SU-DHL-6 (cell line): ENCODE data around the gene RANBP9.

Source experiments
- EZH2phosphoT487 ChIP-seq: fragments of 200-600 bp; sonication (generic), shearing (Covaris generic); conservative IDR thresholded peaks from 2 replicates; pipeline ENCODE4 v1.6.1; 2018; ENCODE audit warnings: mild to moderate bottlenecking, antibody characterized with exemption, low read length, moderate library complexity, mixed read lengths
- TF ChIP-seq, protein P1 (sequence below): fragments of 200-600 bp; sonication (generic); IDR thresholded peaks from one replicate; pipeline ENCODE4 v1.5.1; 2017; ENCODE audit warnings: antibody characterized with exemption, mild to moderate bottlenecking, low read length, moderate library complexity; ENCODE audit not compliant: insufficient read depth, poor library complexity, severe bottlenecking

DNA sequence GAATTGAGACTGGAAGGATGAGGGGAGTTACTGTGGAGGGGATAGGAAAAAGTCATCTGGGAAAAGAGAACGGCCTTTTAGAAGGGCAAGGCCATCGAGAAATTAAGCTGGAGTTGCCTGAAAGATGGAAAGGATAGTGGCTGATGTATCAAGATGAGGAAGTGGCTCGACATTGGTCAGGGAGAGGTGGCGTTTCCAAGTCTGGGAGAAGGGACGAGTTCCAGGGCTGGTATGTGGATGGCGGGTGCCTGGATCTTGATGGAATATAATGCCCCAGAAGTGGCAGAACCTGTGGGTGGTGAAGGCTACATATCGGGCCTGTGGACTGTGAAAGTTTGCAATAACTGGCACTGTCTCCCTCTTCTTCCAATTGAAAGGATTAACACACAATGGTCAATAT, 139.4 kb downstream of the RANBP9 start:
- TF ChIP-seq, protein P1, sequence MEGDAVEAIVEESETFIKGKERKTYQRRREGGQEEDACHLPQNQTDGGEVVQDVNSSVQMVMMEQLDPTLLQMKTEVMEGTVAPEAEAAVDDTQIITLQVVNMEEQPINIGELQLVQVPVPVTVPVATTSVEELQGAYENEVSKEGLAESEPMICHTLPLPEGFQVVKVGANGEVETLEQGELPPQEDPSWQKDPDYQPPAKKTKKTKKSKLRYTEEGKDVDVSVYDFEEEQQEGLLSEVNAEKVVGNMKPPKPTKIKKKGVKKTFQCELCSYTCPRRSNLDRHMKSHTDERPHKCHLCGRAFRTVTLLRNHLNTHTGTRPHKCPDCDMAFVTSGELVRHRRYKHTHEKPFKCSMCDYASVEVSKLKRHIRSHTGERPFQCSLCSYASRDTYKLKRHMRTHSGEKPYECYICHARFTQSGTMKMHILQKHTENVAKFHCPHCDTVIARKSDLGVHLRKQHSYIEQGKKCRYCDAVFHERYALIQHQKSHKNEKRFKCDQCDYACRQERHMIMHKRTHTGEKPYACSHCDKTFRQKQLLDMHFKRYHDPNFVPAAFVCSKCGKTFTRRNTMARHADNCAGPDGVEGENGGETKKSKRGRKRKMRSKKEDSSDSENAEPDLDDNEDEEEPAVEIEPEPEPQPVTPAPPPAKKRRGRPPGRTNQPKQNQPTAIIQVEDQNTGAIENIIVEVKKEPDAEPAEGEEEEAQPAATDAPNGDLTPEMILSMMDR, result no peak
- TF ChIP-seq EZH2phosphoT487, result no peak
